ENCODE measurements around the gene KLHL29.

KLHL29 gene

DNA sequence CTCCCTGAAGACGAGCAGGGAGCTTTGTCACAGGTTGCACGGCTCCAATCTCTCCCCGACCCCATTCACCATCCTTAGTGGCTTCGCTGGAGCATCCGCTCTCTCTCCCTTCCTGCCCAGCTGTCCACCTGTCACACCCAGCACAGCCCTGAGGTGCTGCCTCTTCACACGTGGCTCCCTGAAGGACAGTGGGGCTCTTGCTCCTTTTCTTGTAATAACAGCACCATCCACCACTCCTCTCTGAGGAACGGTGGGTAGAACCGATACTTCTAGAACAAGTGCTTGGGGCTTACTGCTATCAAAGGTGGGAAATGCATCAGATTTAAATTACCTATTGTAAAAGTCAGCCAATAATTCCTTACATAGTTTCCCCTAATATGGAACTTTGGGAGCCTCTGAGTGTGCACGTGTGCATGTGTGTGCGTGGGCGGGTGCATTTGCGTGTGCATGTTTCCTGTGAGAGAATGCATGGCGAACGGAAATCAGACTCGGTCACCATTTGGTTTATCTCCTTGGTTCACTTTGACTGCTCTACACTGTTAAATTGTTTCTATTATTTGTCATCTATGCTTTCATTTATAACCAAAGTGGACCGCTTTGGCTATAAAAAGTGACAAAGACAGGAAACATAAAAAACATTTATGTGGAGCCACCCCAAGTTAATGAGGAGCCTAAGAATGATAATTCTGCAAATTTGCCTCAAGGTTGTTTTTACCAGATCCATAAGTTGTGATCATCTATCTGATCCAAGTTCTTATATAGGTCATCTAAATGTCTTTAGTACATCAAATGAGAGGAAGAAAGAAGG lies 39.1 kb downstream of the KLHL29 start:
- DNase-seq = no peak

DNA sequence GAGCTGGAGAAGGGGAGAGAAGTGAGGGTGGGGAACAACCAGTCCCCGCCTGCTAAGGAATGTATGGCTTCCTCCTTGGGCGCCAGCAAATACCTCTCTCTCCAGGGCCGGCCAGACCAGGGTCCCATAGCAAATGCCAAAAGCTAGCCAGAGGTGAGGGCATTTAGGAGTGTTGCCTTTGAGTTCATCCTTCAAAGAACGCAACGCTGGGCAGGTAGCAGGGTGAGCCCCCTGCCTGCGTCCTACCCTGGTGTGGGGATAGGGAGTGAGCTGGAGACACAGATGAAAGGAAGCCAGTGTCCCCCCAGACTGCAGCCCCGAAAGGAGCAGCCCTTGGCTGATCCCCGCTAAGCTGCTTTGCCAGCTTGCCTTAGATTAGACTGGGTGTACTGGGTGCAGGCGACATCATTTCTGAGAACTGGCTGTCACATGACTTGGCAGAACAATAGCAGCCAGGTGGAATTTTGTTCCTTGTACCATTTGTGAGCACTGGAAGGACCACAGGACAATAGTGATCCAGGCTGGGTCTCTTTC lies 40.4 kb downstream of the KLHL29 start:
- DNase-seq = no peak

DNA sequence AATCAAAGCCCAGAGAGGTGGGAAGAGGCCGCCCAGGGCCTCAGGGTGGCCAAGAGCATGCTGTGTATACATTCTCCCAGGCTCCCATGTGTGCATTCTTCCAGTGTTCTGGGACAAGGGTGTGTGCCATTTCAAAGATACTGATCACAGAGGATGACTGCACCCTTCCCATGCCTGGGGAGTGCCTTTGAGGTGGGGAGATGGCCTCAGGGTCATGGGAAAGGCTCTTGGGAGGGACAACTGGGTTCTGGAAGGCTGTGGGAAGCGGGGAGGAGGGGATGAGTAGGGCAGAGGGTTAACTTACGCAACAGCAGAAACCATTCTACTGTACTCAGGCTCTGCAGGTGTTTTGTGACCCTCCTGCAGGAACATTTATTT lies 40.9 kb downstream of the KLHL29 start:
- no peak for DNase-seq

DNA sequence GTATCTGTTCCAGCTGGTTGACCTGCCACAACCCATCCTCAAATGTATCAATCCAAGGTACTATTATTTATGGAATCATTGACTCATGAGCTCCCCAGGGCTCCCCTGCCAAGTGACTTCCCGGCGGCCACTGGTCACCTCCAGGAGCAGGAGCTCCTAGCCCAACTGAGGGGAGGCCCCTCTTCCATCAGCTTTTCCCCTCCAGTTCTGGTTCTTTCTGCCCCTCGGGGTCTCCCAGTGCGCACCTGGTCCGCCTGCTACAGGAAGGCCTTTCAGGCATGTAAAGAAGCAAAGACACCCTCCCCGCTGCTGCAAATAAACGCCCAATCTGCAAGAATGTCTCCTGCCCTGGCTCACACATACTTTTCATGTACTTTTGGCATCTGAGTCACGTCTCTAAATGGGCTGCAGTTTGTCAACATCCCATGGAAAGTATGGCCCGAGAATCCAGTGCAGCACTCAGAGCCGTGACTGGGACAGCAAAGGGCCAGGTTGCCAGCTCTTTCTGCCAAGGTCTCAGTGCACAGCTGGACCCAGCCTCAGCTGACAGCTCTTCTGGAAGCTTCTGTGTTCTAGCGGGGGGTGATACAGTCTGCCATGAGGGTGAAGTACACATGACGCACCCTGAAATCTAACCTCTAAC lies 41.4 kb downstream of the KLHL29 start:
- DNase-seq = no peak

DNA sequence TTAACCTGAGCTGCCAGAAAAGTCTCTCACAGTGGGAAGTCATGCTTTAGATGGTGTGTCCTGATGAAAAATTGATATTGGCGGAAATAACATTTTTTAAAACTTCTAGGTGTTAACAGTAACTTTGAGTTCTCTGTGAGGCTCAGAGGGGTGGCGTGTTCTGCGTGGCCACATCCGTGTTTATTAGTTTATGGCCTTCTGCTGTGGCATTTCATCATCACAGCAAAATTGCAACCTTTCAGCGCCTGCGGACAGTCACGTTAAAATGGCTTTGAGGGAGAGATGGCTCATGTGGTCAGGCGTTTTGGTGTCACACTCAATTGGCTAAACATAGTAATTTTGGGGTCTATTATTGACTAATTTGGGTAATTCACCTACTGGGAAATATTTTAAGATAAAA lies 42.4 kb downstream of the KLHL29 start:
- no peak for DNase-seq

DNA sequence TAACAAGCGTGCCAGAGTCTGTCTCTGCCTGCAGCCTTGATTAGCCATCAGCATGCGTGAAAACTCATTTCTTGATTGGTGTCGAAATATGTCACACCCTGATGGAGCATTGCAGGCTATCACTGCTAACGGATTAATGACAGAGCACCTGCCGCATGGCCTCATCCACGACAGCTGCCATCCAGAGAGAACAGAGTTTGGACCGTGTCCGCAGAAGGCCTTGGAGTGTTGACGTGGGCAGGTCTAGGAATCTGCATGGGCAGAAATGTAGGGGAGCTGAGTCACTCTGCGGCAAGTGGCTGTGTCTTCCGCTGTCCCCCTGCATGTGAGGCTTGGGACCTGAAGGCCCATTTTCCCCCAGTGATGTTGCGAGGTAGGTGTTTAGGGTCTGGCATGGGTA lies 43.0 kb downstream of the KLHL29 start:
- no peak for DNase-seq

DNA sequence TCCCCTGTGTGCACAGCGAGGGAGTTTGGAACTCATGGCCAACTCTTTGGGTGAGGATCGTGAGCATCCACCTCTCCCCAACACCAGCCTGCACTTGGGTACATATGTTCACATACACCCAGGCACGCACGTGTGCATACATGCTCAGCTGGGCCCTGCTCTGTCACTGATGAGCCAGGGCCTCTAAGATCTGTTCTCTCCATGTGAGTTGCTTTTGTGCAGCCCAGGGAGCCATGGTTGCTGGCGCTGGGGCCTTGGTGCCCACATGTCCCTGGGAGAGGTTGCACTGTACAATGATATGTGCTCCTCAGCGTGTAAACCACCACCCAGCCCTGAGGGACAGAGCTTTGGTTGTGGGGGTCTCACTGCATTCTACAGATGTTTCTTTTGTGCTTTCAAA lies 44.1 kb downstream of the KLHL29 start:
- DNase-seq = no peak

DNA sequence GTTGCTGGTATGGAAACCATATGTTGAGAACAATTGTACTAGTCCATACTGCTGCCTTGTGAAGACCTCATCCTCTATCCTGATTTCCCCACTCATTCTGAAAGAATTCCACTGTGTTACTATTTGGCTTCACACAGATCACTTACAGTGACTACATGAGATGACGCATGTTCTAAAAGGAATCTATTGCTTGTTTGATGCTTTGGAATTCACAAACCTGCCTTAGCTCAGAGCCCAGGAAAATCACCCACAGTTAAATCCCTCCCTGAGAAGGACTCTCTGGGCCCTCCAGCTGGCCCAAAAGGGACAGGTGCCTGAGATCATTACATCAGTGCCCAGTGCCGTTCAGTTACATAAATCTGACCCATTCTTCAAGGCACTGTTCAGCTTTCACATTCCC lies 45.3 kb downstream of the KLHL29 start:
- DNase-seq = no peak

DNA sequence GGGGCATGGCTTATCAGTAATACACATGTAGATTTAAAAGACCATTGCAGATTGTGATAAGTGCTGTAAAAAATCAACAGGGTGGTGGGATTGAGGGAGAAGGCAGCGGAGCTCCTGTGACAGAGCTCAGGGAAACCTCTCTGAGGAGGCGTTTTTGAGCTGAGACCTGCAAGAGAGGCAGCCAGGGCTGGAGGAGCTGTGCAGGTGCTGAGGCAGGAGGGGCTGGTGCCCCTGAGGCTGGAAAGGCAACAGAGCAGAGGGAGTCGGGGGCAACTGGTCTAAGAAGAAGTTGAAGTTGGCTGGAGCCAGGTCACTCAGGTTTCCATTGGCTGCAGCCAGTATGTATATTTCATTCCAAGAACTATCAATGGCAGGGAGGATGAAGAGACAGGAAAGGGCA lies 47.6 kb downstream of the KLHL29 start:
- DNase-seq = no peak

DNA sequence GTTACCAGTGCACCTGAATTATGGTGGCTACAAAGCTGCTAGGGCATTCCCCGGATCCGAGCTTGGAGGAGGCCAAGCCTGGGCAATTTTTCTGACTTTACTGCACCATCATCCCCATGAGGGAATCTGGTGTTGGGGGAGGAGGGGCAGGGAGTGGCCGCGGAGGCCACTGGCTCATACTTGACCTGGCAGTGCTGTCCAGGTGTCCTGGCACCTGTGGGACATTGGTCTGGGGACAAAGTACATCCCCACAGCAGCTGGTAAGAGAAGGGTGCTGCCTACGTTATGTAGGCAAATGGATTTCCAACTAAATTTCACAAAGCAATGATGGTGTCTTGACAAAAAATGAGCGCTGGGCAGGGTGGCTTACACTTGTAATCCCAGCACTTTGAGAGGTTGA lies 48.3 kb downstream of the KLHL29 start:
- DNase-seq = no peak

DNA sequence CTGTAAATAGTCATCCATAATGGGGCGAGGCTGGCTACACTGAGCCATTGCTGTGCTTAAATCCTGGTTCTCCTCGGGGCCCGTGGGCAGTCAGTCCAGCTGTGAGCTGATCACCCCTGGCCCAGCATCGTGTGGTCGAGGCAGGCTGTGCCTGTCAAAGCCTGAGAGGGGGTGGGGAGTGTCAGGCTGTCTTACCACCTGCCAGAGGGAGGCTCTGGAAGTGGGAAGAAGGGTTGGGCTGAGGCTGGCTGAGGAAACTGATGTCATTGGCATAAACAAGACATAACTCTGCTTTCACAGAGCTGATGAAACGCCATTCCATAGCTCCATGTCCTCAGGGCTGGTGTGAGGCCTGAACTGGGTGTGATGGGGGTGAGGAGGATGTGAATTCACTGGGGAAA lies 49.7 kb downstream of the KLHL29 start:
- no peak for DNase-seq

DNA sequence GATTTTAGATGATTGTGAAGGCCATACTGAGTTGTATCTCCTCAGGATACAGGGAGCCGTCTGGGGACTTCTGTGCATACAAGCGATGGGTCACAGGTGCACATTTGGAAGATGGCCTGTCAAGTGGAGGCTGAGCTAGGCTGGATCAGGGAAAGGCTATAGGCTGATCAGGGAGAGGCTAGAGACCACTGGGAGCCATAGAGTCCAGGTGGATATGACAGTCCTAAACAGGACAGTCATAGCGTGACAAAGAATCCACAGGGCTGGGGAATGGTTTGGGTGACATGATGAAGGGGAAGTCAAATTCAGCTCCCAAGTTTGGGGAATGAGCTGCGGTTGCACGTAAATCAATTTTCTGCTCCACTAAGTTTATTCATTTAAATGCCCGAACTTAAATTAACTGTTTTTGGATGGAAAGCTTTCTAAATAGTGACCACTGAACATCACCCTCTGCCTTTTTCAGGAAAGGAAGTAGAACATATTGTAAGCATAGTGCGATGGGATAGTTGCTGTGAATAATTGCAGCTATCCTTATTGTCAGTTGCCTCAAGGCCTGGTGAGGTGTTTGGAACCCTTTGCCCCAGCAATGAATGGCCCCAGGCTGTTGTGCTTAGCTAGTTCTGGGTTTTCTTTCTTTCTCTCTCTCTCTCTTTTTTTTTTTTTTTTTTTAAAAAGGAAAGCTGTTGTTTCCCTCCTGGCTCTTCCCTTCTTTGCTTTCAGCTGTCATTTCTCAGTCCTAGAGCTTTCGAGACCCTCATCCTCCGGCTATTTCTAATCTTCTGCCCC lies 50.5 kb downstream of the KLHL29 start:
- no peak for DNase-seq

DNA sequence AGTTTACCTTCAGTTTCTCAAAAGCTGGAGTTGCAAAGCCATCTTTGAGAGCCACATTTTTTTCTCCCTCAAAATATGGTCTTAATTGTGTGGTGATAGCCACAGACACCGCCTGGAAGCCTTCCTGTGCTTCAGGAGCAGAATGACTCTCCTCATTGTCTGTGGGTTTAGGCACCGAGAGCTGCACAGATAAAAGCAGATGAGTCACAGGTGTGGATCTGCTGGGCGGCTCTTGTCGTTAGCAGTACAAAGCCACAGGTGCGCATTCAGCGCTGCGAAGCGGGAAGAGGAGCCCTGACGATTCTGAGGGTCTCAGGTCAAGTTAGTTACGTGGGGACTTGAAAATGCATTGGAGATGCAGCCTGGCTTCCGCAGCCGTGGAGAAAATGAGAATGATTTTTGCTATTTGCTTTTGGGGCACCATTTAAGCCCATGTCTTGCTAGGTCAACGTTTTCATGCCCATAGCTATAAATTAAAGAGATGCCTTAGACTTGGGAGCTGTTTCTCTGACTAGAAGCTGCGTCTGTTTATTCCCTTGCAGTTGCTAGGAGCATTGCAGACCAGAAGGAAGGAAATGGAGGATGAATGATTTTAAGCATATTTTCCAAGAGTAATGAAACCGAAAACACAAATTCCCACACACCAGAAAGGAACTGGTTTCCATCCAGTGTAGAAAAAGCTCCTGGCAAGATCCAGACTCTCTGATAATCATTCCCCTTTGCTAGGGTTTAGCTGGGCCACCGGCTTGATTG lies 51.5 kb downstream of the KLHL29 start:
- no peak for DNase-seq

DNA sequence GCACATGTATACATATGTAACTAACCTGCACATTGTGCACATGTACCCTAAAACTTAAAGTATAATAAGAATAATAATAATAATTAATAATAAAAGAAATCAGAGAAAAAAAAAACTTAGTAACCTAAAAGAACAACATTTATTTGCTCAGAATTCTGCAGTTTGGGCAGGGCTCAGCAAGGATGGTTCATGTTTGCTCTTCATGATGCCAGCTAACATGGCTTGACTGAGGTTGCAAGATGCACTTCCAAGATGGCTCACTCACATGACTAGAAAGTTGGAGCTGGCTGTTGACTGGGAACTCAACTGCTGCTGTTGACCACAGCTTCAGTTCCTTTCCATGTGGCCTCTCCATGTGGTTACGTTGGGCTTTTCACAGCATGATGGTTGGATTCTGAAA lies 56.4 kb downstream of the KLHL29 start:
- DNase-seq = no peak

DNA sequence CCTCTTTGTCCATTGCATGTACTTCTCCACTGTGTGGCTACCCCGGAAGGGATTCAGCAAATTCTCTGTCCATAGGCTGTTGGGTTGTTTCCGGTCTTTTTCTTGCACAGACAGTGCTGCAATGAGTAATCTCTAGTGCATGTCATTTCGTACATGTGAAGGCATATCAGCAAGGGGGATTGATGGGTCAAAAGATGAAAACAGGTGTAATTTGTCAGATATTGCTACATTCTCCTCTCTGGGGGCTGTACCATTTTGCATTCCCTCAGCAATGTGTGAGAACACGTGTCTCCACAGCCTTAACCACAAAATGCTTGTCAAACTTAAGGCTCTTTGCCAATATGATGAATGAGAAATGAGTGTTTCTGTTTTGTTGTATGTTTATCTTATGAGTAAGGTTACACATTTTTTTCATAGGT lies 60.5 kb downstream of the KLHL29 start:
- no peak for DNase-seq

DNA sequence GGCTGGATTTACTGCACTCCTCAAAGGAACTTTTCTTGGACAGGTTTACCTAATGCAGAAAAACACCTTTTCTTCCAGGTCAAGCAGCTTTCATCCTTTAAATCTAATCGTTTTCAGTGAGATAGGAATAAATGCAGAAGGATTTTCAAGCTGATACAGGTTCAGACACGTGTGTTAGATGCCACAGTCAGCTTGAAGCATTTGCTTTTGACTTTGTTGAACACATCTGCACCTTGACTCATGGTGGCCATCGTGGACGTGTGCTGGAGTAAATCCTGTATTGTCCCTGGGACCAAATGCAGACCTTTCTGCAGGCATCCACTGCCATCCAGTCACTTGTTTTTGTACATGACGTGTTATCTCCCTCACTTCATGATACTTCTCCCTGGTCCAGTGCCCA lies 61.9 kb downstream of the KLHL29 start:
- DNase-seq = no peak

DNA sequence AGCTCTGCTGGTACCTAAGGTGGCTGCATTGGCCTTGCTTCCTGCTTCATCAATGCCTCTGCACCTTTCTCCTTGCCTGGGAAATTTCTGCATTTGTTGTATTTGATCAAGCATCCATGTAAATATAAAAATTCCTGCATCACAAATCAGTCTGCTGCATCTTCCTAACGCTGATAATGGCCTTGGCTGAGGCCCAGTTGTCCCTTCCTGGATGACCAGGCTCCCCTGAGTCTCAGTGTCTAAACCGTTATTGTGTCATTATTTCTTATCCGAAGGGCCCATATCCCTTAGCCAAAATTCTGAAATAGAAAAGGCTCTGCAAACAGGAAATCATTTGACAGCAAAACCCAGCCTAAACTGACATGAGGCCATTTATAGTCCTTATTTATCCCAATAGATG lies 62.4 kb downstream of the KLHL29 start:
- DNase-seq = no peak

DNA sequence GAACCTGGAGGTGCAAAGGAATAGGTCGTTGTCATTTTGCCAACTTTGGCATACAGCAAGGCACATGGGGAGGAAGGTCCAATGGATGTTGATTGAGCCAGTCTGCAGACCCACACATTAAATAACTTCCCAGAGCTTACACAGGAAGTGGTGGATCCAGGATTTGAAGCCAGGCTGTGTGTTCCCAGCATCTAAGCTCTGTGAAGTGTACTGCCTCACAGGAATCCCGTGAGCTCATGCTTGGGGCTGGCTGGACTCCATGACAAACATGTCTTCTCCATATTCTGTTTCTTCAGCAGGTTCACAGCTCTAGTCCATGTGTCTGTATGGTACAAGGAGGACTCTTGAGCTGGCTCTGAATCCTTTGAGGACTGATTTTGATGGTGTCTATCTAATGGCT lies 63.9 kb downstream of the KLHL29 start:
- DNase-seq = no peak

DNA sequence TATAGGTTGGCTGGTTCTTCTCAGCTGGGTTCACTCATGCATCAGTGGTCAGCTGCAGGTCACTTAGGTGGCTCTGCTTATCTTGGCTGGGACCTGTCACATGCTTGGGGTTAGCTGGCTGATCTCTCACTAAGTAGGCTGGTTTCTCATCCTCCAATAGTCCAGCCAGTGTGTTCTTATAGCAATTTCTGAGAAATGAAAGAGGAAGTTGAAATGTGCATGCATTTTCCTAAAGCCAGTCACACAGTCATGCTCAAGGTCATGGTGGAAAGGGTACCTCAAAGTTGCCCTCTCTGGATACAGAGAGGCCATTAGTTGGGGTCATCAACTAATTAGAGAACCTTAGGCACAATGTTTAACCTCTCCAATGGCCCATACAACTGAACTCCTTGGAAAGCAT lies 64.4 kb downstream of the KLHL29 start:
- no peak for DNase-seq

DNA sequence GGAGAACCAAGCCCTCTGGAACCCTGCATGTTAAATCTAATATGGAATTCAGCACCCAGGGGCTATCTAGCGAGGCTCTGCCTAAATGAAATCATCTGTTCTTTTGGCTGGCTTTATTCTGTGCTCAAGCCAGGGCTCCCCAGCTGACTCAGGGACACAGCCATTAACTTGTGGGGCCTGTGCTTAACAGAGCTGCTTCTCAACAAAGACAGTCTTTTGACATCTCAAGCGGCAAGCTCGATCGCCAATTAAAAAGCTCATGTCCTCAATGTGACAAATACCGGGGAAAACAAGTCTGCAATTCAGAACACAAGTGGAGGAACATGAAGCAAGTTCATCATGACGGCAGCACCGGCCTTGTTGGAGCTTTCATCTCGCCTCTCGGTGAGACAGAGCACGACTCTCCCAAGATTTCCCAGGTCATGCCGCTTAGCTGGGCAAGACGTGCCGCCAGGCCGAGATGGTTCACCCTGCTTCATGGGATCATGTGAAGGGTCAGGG lies 64.9 kb downstream of the KLHL29 start:
- no peak for DNase-seq

DNA sequence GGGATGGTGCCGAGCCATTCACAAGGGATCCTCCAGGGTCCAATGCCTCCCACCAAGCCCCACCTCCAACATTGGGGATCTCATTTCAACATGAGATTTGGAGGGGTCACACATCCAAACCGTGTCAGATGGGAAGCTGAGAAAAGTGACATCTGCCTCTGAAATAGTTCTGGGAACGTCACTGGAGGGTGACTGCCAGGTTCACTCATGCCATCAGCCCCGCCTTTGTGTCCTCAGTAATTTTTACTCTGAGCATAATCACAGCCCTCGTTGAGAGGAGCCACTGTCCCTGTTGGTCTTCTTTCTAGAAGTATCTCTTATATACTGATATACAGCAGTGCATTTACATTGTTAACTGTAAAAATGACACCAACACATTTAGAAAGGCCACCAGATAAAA lies 67.4 kb downstream of the KLHL29 start:
- no peak for DNase-seq

DNA sequence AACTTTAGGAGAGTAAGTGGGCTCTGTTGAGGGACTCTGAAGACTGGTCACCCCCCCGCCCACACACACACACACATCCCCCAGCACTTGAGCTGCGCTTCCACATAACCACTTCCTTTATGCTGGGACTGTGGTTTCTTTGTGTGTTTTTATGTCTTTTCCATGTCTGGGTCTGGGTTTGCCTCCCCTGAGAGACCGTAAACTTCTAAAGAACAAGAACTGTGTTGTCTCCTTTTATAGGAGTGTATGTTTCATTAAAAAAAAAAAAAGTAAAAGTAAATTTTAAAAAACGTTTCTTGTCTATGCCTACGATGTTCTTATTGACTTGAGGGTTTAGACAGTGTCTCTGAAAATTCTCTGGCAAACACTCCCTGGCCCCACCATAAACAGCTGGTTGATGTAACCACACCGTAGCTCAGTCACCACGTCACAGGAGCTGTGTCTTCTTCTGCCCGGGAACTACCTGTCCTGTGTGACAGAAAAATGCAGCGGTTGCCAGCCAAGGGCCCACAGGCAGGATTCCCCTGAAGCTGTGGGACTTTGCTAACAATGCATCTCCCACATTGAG lies 68.0 kb downstream of the KLHL29 start:
- no peak for DNase-seq

DNA sequence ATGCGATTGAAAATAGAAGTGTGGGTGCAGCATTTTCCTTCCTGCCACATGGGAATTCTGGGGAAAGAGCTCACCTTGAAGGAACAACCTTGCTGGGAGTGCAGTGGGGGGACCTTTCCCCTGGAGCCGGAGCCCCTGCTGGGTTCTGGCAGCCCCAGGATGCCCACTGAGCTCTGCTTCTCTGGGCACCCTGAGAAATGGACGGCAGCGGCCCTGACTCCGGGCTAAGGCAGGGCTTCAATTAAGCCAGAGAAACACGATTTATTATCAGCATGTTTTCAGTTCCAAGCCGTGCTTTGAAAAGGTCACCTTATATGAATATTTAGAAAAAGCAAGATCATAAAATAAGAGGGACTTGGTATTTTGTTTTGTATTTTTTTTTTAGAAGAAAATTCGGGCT lies 68.5 kb downstream of the KLHL29 start:
- no peak for DNase-seq
